NCI-H774 (cell line): Measurements from ENCODE around the gene CMSS1.

Source experiments
- DNase-seq: peaks from one replicate; lab custom pipeline; 2025; lab: John Stamatoyannopoulos, UW

The CMSS1 gene

GRCh38 chr3:99999536-99999935 is 181.9 kb downstream of the CMSS1 start:
- no peak for DNase-seq

DNA sequence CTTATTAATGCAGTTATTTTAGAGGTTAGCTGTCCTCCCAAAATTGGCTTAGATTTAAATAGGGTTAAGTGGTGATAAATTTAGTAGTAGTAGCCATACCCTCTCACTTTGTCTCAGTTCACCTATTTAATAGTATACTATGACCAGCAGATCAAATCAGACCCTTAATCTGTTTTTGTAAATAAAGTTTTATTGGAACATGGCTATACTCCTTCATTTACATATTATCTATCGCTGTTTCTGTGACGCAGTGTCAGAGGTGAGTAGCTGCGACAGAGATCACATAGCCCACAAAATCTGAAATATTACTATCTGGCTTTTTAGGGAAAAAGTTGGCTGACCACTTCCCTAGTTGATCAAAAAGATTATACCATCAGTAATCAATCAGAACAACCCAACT is 183.4 kb downstream of the CMSS1 start:
- no peak for DNase-seq

- DNase-seq, result peak; percentile 12
These were observed 184.0 kb downstream of the CMSS1 start for GRCh38 chr3:100001526-100002270.

GRCh38 chr3:100002599-100003350 is 185.1 kb downstream of the CMSS1 start:
- peak; percentile 71 for DNase-seq

DNA sequence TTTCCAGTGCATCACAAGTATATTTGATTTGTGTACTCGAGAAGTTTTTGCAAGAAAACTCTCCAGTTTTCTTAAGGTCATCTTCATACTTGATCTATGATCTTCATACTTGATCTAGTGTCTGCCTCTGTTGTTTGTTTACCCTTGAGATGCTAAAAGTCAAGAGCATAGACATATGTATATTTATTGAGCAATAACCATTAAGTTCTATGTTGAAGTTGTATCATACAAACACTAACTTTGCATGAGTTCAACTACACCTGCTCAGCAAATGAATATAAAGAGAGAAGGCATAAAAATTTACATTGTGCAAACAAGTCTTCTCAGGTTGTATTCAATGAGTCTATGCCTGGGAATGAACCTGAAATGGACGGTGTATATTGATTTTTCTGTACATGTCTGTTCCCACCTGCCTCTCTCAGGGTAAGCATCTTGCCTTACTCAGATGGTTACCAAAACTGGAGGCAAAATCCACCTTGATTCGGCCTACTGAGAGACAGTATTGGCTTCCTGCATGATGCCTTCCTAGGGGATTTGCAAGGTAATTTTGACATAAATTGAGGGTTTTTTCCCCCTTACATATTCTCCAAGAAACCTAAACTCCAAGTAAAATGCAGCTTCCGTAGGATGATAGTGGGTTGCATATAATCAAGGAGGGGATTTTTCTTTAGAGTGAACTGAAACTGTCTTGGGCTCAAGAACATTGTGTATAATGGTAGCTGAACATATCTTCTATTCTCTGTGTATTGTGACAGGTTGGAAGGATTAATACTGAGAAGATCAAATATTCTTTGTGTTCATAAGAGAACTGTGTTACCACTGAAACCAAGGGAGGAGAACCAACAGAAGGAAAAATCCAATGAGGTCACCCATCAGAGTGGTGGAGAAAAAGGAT is 186.2 kb downstream of the CMSS1 start:
- DNase-seq, result peak; percentile 11

DNA sequence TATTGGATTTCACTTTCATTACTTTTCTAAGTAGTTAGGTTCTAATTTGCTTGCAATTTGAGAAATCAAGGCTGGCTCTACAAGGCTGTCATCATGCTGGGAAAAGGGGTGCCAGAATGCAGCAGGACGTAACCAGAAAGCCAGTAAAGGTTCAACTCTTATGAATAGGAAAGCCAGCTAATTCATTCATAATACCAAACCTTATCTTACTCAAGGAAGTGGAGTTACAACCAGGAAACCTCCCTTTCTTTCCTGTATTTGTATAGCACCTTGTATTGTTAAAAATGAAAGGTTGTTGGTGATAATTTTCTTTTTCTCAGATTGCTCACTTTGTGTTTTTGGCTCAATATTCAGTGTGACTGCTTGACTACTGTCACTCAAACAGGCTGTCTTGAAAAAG is 187.3 kb downstream of the CMSS1 start:
- no peak for DNase-seq

GRCh38 chr3:100005665-100006393 is 188.2 kb downstream of the CMSS1 start:
- DNase-seq, result no peak

DNA sequence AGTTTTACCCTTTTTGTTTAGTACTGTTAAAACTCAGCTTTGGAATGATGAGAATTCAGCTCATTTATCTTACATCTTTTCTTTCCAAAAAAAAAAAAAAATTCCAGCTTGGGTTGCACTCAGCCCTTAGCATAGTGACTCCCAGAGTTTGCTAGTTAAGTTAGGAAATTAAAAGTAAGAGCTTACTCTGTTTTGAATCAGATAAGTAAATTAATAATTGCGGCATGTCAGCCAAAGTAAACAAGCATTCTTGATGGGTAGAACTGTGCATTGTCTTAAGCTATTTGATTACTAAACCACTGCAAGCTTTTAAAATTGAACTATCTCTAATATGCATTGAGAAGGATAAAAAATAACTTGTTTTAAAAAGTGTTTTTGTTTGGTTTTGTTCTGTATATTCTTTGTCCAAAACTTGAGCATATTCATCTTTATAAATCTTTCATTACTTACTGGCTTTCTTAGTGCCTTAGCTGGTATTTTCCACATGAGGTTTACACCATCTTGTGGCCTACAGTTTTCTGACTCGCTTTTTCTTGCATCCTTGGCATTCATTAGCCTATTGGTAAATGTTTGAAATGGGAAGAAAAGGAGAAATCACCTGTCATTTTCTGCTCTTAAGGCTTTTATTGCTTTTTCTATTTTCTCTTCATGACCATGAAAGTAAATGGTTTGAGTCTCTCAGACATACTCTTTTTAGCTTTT is 189.1 kb downstream of the CMSS1 start:
- DNase-seq, result no peak

DNA sequence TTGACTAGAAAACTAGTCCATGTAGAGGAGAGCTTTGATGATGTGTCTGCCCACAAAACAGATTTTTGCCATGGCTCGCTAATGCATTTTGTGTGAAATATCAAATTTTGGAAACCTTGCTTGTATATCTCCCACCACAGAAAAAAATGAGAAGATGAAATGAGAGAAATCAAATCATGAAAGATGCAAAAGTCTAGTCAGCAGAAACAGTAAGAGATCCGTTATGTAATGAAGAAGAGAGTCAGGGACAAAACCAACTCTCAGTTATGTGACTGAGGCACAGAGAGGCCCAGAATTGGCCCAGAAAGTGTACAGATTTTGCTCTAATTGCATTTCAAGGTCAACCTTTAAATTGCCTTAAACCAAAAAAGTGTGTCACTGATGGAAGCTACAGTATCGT is 189.7 kb downstream of the CMSS1 start:
- no peak for DNase-seq

DNA sequence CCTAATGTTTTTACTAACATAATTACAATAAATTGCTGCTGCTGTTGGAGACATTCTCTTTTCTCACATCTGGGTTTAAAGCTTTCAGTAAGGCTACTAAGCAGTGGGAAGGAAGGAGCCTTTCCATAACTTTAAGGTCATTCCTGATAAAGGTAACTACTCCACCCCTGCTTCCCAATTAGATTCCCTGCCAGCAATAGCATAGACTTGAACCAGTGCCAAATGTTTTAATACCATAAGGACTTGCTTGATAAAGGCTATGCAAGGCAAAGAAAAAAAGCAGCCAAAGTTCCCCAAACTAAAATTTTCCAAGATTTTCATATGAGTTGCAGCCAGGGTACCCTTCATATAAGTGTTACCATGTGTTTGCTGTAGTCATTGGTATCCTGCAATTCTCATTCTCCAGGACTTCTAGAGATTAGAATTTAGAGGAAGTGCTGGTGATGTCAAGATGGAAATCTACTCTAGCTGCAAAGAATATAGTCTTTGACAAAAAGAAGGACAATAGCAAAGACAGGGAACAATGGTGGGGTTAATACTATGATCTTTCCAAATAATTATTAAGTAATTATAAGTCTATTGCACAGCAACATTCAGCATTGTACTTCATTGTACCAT is 190.5 kb downstream of the CMSS1 start:
- no peak for DNase-seq

DNA sequence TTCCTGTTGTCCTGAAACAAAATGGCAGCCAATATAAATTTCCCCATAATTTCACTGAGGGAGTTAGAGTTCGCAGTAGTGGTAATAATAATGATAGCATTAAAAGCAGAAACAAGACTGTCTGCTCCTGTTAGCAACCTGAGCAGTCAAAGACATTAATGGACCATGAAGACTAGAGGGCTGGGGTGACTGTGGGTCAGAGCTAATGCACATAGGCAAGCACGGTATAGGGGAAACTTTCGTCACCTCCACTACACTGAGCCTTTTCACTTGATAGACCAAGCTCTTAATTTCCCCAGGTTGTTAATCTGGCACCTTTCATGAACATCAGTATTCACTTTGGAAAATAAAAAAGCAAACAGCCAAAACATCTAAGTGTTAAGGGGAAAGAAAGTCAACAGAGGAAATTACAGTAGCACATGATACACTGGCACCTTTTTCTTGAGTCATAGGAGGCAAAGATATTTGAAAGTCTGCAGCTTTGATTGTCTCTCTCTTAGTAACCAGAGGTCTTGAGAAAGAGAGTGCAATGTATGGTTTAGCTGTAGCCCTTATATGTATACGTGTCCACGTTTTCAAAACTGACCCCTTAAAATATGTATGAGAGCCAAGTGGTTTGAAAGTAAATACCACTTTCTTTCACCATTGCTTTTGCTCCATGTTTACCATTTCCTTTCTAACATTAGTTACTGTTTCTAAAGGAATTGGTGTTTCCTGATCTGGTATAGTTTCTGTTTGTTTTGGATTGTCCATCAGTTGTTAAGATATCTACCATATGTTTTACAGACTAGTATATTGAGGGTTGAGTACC is 191.8 kb downstream of the CMSS1 start:
- DNase-seq, result no peak

DNA sequence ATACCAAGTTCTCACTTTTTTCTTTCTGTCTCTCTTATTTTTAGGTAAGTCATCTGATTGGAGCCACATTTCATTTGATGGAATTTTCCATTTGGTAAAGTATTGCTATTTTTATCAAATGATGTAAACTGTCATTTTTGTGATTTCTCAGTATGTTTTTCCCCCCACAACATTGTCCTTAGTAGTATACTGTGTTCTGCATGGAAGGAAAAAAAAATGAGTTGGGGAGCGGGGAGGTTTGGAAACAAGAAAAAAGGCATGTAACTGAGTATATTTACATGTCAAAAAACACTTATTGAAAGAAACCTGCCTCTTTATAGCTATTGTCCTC is 192.4 kb downstream of the CMSS1 start:
- DNase-seq, result no peak

GRCh38 chr3:100018806-100019205 is 201.1 kb downstream of the CMSS1 start:
- no peak for DNase-seq

DNA sequence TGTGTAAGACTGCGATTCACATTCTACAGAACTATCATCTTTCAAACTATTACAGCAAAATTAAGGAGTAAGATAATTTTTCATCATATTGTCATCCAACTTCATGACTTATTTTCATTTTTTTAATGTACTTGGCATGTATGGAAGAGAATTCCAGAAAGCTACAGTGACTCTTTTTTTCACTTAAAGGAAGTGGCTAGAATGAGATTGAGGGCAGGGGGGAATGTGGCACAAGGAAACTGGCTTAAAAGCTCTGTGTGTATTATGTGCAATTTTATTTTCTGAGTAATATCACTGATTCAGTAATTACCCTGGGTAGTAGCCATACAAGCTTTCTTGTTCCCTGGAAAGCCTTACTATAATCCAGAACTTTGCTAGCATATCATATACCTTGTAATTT is 202.1 kb downstream of the CMSS1 start:
- DNase-seq, result no peak

- DNase-seq, result no peak
These were observed 203.4 kb downstream of the CMSS1 start for GRCh38 chr3:100020876-100021644.

GRCh38 chr3:100022506-100022905 is 204.8 kb downstream of the CMSS1 start:
- no peak for DNase-seq

- peak; percentile 72 for DNase-seq
These were observed 205.5 kb downstream of the CMSS1 start for GRCh38 chr3:100023150-100023549.

- no peak for DNase-seq
These were observed 205.9 kb downstream of the CMSS1 start for GRCh38 chr3:100023595-100023994.
